Umbilical cord (tissue), 2 donors: ENCODE data around the gene MASP1. TPM values are rescaled to one million over a fixed set of nuclear protein-coding genes. Genes with fewer than 3 reads are reported as not detected.

Source experiments
- DNase-seq: peaks from one replicate; pipeline ENCODE4 v3.0.0-alpha.2; 2015; ENCODE audit warnings: low spot score
- total RNA-seq: library from RNA; depleted of rRNA; stranded (reverse); fragments of >200 nt; gene quantifications from one replicate; pipeline ENCODE4 v1.2.3, GENCODE V29; 2014; ENCODE audit warnings: low replicate concordance; ENCODE audit not compliant: insufficient read depth

MASP1 gene
- total RNA-seq, 1 donor from 2014 or later: 7.2 TPM

- DNase-seq: no peak
Observed at GRCh38 chr3:187293516-187294430, 2.2 kb upstream of the MASP1 start.

GRCh38 chr3:187292631-187293515 lies 1.3 kb upstream of the MASP1 start:
- no peak for DNase-seq

- DNase-seq: no peak
Observed at GRCh38 chr3:187292181-187292580, 644 bp upstream of the MASP1 start.

GRCh38 chr3:187291001-187291511 lies 481 bp downstream of the MASP1 start:
- peak; percentile 42 for DNase-seq

DNA sequence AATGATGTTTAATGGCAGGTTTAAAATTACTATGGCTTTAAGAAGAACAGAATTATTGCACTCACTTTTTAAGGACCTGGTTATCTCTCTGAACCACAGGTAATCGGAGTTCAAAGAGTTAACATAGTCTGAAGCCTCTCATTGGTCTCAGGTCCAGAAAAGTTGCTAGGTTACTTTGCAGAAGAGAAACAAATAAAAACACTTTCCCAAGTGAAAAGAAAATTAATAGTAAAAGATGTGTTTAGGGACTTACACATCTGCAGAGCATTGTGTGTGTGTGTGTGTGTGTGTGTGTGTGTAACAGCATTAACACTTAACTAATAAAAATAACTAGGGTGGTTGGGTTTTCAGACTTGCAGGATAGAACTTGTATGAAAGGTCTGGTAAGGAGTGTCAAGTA lies 1.0 kb downstream of the MASP1 start:
- DNase-seq: no peak

DNA sequence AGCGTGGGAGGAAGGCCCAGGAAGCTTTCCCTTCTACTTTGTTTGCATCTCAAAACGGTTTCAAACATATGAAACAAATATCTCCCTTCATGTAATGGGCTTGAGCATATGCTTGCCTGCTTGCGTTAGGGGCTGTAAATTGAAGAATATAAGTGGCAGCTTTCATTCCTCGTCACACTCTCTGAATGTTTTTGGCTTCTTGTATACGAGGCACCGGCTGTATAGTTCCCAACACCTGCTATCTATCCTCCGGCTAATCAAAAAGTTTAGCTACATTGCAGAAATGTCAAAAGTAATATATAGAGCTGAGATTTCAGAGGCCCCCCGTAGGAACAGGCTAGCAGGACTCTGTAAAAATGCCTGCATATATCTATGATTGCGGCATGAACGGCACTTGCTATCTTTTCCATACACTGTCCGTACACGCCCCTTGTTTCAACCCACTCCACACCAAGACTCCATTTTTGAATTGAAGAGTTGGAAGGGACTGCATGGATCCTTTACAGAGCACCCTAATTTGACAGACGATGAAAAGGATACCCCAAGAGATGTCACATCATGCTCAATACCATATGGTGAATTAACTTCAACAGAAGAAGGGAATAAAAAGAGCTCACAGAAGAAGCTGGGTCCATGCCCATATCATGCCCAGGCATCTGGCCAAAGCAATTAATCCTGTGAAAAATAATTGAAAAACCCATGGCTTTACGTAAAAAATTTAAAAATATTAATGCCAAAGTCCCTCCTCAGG lies 2.5 kb downstream of the MASP1 start:
- no peak for DNase-seq

DNA sequence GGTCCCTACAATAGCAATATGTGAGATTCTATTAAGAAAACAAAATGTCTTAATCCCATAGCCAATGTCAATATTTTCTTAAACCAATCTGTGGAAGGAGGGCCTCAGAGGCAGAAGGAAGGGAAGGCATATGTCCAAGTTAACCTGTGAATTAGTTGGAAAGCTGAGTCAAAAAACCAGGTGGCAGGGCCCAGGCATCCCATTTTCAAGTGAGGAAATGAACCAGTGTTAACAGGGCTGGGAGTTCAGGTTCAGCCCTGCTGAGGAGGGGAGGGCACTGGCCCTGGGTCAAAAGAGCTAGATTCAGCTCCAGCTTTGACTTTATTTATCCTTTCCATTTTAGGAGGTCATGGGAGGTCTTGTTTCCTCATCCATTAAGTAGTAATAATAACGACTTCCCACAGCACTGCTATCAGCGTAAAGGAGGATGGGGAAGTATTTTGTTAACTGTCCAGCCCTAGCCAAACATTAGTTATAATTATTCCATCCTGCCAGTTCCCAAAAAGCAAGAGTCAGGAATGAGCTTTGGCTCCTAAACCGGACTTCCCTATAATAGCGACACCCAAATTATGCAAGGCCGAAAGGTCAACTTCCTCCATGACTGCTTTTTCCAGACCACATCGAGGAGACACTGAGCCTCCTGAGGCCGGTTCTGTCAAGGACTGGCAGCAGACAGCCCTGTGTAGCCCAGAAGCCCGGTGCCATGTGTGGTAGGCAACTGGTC lies 3.2 kb downstream of the MASP1 start:
- DNase-seq: no peak

- DNase-seq: no peak
Observed at GRCh38 chr3:187287256-187287655, 4.3 kb downstream of the MASP1 start.

DNA sequence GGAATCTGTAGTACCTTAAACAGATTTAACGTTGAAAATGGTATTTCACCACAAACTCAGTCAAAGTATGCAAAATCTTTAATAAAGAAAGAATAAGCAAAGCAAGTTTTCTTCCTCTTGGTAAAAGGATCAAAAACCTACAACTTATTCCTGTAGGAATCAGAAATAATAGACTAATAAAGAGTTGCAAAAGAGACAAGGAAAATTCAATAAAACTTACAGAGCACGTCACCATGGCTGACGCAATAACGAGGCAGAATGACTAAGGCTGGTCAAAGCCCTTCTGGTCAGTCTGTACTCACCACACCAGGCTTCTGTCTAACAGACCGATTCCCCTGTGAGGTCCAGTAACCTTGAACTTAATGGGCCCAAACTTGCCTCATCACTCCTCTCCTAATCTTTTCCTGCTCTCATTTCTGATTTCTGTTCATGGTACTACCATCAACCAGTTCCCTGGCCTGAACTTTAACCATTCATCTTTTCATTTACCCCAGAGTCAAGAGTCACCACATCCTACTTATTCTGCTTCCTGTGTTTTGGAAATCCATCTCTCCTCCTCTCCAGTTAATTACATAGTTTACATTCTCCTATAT lies 5.0 kb downstream of the MASP1 start:
- no peak for DNase-seq

DNA sequence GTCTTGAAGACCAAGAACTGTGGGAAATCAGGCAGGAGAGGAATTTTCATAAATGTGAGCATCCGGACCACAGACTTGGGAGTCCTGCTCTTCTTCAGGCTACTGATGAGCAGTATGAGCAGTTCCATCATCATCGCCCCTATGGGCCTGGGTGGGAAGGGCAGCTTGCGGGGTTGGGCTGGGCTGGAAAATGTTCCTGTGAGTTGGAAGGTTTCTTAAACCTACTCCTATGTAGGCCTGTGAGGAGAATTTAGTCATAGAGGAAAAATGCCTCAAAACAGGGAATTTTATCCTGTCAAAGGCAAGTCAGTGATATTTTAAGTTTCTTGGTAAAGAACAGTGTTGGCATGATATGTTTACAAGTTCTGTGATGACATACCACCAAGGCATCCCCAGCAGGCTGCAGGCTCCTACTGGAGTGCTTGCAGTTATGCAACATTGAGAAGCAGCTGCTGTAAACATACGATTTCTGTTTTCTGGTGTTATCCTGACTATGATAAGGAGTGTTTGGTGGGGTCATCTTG lies 10.3 kb downstream of the MASP1 start:
- peak; percentile 25 for DNase-seq

- DNase-seq: no peak
Observed at GRCh38 chr3:187280644-187281043, 10.9 kb downstream of the MASP1 start.

DNA sequence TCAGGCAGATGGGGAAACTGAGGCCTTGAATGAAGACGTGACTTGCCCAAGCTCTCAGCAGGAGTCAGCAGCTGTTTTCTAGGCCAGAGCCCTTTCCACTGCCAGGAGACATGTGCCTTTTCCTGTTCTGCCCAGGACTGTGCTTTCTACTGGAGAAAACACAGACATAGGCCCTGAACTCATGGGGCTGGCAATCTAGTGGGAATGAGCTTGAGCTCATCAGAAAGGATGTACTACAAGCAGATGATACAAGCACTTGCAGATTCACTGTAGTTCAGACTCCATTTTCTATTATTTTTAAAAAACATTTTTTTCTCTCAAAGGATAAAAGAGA lies 14.4 kb downstream of the MASP1 start:
- no peak for DNase-seq

GRCh38 chr3:187276397-187277128 lies 15.0 kb downstream of the MASP1 start:
- DNase-seq: no peak

- no peak for DNase-seq
Observed at GRCh38 chr3:187274977-187275338, 16.6 kb downstream of the MASP1 start.

- no peak for DNase-seq
Observed at GRCh38 chr3:187274315-187274976, 17.1 kb downstream of the MASP1 start.

- no peak for DNase-seq
Observed at GRCh38 chr3:187271582-187271981, 20.0 kb downstream of the MASP1 start.

- DNase-seq: no peak
Observed at GRCh38 chr3:187269486-187269885, 22.1 kb downstream of the MASP1 start.

DNA sequence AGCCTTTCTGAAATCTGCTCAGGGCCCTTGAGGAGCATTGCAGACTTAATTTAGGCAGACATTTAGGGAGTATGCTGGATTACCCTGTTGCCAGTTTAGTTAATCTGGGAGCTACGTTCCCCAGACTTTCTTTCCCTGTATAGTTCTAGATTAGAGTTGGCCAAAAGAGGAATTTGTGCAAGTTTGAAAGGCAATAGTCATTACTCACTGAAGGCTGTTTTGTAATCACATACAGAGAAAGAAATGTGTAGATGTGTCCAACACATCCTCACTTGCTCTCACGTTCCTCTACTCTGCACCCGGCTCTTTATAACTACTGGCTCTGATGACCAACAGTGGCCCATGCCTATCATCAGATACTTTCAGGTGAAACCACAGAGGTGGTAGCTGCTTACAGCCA lies 24.2 kb downstream of the MASP1 start:
- DNase-seq: no peak

DNA sequence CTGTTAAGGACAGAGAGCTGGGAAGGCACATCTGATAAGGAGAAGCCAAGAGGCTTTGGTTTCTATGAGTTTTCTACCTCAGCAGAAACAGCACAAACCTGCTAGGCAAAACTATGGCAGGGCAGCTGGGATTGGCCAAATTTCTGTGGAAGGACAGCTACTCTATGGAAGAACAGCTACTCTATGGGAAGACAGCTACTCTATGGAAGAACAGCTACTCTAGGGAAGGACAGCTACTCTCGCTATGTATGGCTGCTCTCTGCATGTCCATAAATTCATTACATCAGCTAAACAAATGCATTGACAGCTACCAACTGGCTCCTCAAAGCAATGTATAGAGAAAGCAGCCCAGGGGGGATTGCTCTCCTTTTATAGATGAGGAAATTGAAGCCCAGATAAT lies 24.8 kb downstream of the MASP1 start:
- no peak for DNase-seq
